DLD1 (cell line): ENCODE data around the gene RCHY1.
"Not testable (repeated sequence)": the region's sequence is repeated elsewhere in the genome, so short reads cannot be mapped to it uniquely, and the experiment has no call there.

Source experiments
- in situ Hi-C: cut with HindIII; loops from 2 replicates; pipeline ENCODE4 v1.10.0; 2017; ENCODE audit warnings: low sequenced_read_pairs

RCHY1 gene

GRCh38 chr4:75514131-75514948 lies at the start of gene RCHY1, which contains the start of gene THAP6:
RCHY1 (minus strand) TSS chr4:75514403; CDS start chr4:75514286, 117 bp downstream.
THAP6 (plus strand) TSS chr4:75514473; CDS start chr4:75515453, 980 bp downstream.
- in situ Hi-C loops = no loop called here

GRCh38 chr4:75561789-75562188 lies 47.6 kb upstream of the RCHY1 start:
- in situ Hi-C loops = no loop called here

- in situ Hi-C loops = no loop called here
Measured at GRCh38 chr4:75557696-75558095, 43.5 kb upstream of the RCHY1 start.

GRCh38 chr4:75555294-75556164 lies 41.3 kb upstream of the RCHY1 start, which contains the start of gene ODAPH:
ODAPH (plus strand) TSS chr4:75556066; CDS start chr4:75556083, 17 bp downstream.
- in situ Hi-C loops = no loop called here

GRCh38 chr4:75552452-75552851 lies 38.2 kb upstream of the RCHY1 start:
- in situ Hi-C loops = no loop called here

GRCh38 chr4:75549019-75549418 lies 34.8 kb upstream of the RCHY1 start:
- in situ Hi-C loops = no loop called here

- in situ Hi-C loops = no loop called here
Measured at GRCh38 chr4:75547647-75548387, 33.6 kb upstream of the RCHY1 start.

- in situ Hi-C loops = no loop called here
Measured at GRCh38 chr4:75545526-75545925, 31.3 kb upstream of the RCHY1 start.

GRCh38 chr4:75544870-75545269 lies 30.7 kb upstream of the RCHY1 start:
- in situ Hi-C loops = no loop called here

- in situ Hi-C loops = not testable (repeated sequence)
Measured at GRCh38 chr4:75544220-75544619, 30.0 kb upstream of the RCHY1 start.

GRCh38 chr4:75542824-75543223 lies 28.6 kb upstream of the RCHY1 start:
- in situ Hi-C loops = no loop called here

GRCh38 chr4:75537308-75537707 lies 23.1 kb upstream of the RCHY1 start:
- in situ Hi-C loops = not testable (repeated sequence)

GRCh38 chr4:75533926-75534325 lies 19.7 kb upstream of the RCHY1 start:
- in situ Hi-C loops = not testable (repeated sequence)

GRCh38 chr4:75533339-75533887 lies 19.2 kb upstream of the RCHY1 start:
- in situ Hi-C loops = not testable (repeated sequence)

GRCh38 chr4:75531536-75532143 lies 17.4 kb upstream of the RCHY1 start:
- in situ Hi-C loops = not testable (repeated sequence)

- in situ Hi-C loops = no loop called here
Measured at GRCh38 chr4:75530556-75531322, 16.5 kb upstream of the RCHY1 start.

- in situ Hi-C loops = no loop called here
Measured at GRCh38 chr4:75527482-75527881, 13.3 kb upstream of the RCHY1 start.

- in situ Hi-C loops = no loop called here
Measured at GRCh38 chr4:75525910-75526309, 11.7 kb upstream of the RCHY1 start.

GRCh38 chr4:75525086-75525485 lies 10.9 kb upstream of the RCHY1 start:
- in situ Hi-C loops = no loop called here
